ENCODE results near the gene BSN. TPM values are rescaled to one million over a fixed set of nuclear protein-coding genes. Genes with fewer than 3 reads are reported as not detected.
A peak's percentile ranks its signal among the peaks of the same experiment; 100 is the strongest.

The BSN gene
- total RNA-seq, 4 donors from 2014 or later: under 0.01 to 0.32 (median 0.27) TPM; not detected in 1

- Histone ChIP-seq H3K4me1 (peaks cover 0 to 13% (median 9%) of the 10 kb centered on the region in 4 donors), H3K27me3 (peaks cover 3% of the 10 kb centered on the region), H3K27ac (peak overlapping the region; percentile 75 to 89 (median 82)), H3K36me3 (no peaks in the 10 kb centered on the region), H3K9me3 (no peaks in the 10 kb centered on the region), H3K4me3 (peak overlapping the region; percentile 32 to 50 (median 36))
- DNase-seq: peak; percentile 95
- WGBS, 2 donors (ENCODE audit: low coverage in 1 of 2): 2% methylated on average over 16 of the region's 63 CpGs; no CpG with 5 or more reads in 1 of the 2 donors
- in situ Hi-C loops (cut with MboI; ENCODE audit: low pct_ligation_motif_present in 1 of 4, low pct_unique_long_range_greater_than_20kb in 1 of 4, low sequenced_read_pairs in 3 of 4): loop anchor here (5.0 to 10.0 kb wide), 3 partner anchors 125 to 135 kb away; partner anchors contain the start of gene APEH (in 3 of the 4)
- intact Hi-C loops (cut with DNase I; ENCODE audit: low total_unique reads): loop anchor here (5.0 kb wide), 1 partner anchor 132 kb away; the partner anchor contains the start of gene APEH
- no peak for TF ChIP-seq POLR2A (IDR thresholded peaks at IDR 0.05)
- TF ChIP-seq CTCF (IDR thresholded peaks at IDR 0.05): peak; percentile 76 to 93 (median 88)
- TF ChIP-seq POLR2AphosphoS5 (IDR thresholded peaks at IDR 0.05): peak in 2 of 3 donors; percentile 29 to 57
These were observed 14.4 kb upstream of the BSN start for GRCh38 chr3:49539659-49540560.

GRCh38 chr3:49552087-49552486 is 2.2 kb upstream of the BSN start:
- no peak for TF ChIP-seq POLR2A (IDR thresholded peaks at IDR 0.05)
- TF ChIP-seq EP300 (IDR thresholded peaks at IDR 0.05; ENCODE audit: low read depth): no peak
- TF ChIP-seq CTCF (IDR thresholded peaks at IDR 0.05): no peak
- TF ChIP-seq POLR2AphosphoS5 (IDR thresholded peaks at IDR 0.05): no peak
- Histone ChIP-seq H3K4me3 (no peak overlapping the region), H3K36me3 (no peaks in the 10 kb centered on the region), H3K27ac (no peak overlapping the region), H3K27me3 (peaks cover 39% of the 10 kb centered on the region), H3K9me3 (no peaks in the 10 kb centered on the region), H3K4me1 (peaks cover 4 to 19% (median 15%) of the 10 kb centered on the region in 4 donors)
- in situ Hi-C loops (cut with MboI; ENCODE audit: low pct_ligation_motif_present in 1 of 4, low pct_unique_long_range_greater_than_20kb in 1 of 4, low sequenced_read_pairs in 3 of 4) (no loop called here), intact Hi-C loops (cut with DNase I; ENCODE audit: low total_unique reads) (no loop called here)
- no peak for DNase-seq

GRCh38 chr3:49553324-49553691 is 969 bp upstream of the BSN start:
- H3K4me3 ChIP-seq: peak overlapping the region in 2 of 4 donors; percentile 48 to 74
- H3K27me3 ChIP-seq: peaks cover 39% of the 10 kb centered on the region
- peak overlapping the region in 1 of 4 donors; percentile 75 for H3K27ac ChIP-seq
- H3K4me1 ChIP-seq: peaks cover 4 to 19% (median 15%) of the 10 kb centered on the region in 4 donors
- intact Hi-C loops (cut with DNase I; ENCODE audit: low total_unique reads) (no loop called here), in situ Hi-C loops (cut with MboI; ENCODE audit: low pct_ligation_motif_present in 1 of 4, low pct_unique_long_range_greater_than_20kb in 1 of 4, low sequenced_read_pairs in 3 of 4) (no loop called here)
- TF ChIP-seq POLR2A (IDR thresholded peaks at IDR 0.05) (no peak), EP300 (IDR thresholded peaks at IDR 0.05; ENCODE audit: low read depth) (no peak), POLR2AphosphoS5 (IDR thresholded peaks at IDR 0.05) (no peak), CTCF (IDR thresholded peaks at IDR 0.05) (no peak)
- 58 to 60% methylated on average over 1 to 8 of the region's 8 CpGs for WGBS, 2 donors (ENCODE audit: low coverage in 1 of 2)
- H3K36me3 ChIP-seq: no peaks in the 10 kb centered on the region
- DNase-seq: no peak
- no peaks in the 10 kb centered on the region for H3K9me3 ChIP-seq

GRCh38 chr3:49554633-49555265 is 472 bp downstream of the BSN start:
- H3K27me3 ChIP-seq: peaks cover 33% of the 10 kb centered on the region
- in situ Hi-C loops (cut with MboI; ENCODE audit: low pct_ligation_motif_present in 1 of 4, low pct_unique_long_range_greater_than_20kb in 1 of 4, low sequenced_read_pairs in 3 of 4) (no loop called here), intact Hi-C loops (cut with DNase I; ENCODE audit: low total_unique reads) (no loop called here)
- WGBS, 2 donors (ENCODE audit: low coverage in 1 of 2): 5% methylated on average over 38 of the region's 66 CpGs; no CpG with 5 or more reads in 1 of the 2 donors
- peaks cover 4 to 19% (median 15%) of the 10 kb centered on the region in 4 donors for H3K4me1 ChIP-seq
- TF ChIP-seq POLR2A (IDR thresholded peaks at IDR 0.05): no peak
- no peak for TF ChIP-seq POLR2AphosphoS5 (IDR thresholded peaks at IDR 0.05)
- no peak for TF ChIP-seq EP300 (IDR thresholded peaks at IDR 0.05; ENCODE audit: low read depth)
- TF ChIP-seq CTCF (IDR thresholded peaks at IDR 0.05): no peak
- peak overlapping the region in 3 of 4 donors; percentile 48 to 74 (median 59) for H3K4me3 ChIP-seq
- H3K36me3 ChIP-seq: no peaks in the 10 kb centered on the region
- peak; percentile 57 for DNase-seq
- no peaks in the 10 kb centered on the region for H3K9me3 ChIP-seq
- no peak overlapping the region for H3K27ac ChIP-seq
